HepG2 (cell line): Measurements from ENCODE around the gene SATB2.

Experiments
- EZH2 ChIP-seq: conservative IDR thresholded peaks from 2 replicates; pipeline ENCODE4 v1.6.1; 2012; ENCODE audit warnings: mild to moderate bottlenecking, low read depth, low read length, moderate library complexity
- GTF2F1 ChIP-seq: fragments of 150-350 bp; IDR thresholded peaks from 2 replicates; pipeline ENCODE4 v1.6.1; 2014; ENCODE audit warnings: low read length
- HCFC1 ChIP-seq: fragments of 150-350 bp; IDR thresholded peaks from 2 replicates; pipeline ENCODE4 v1.6.1; 2014; ENCODE audit warnings: low read depth, low read length
- HDAC6 ChIP-seq: fragments of 200-600 bp; sonication (generic); IDR thresholded peaks from 2 replicates; pipeline ENCODE4 v1.7.0; 2017; ENCODE audit warnings: mild to moderate bottlenecking, antibody characterized with exemption, low read length, low read depth
- SRF ChIP-seq: IDR thresholded peaks from 2 replicates; pipeline ENCODE4 v1.6.1; 2011; ENCODE audit warnings: mild to moderate bottlenecking, low read depth, low read length, moderate library complexity
- USF2 ChIP-seq, 2 experiments: sonication (generic) in 1 of 2; formaldehyde crosslinking in 1 of 2; IDR thresholded peaks; 2 replicates each; pipeline versions ENCODE4 v1.5.1 to v1.6.1; 2011 to 2020; ENCODE audit warnings: borderline replicate concordance in 1 of 2, low read depth in 1 of 2, low read length in 1 of 2, mild to moderate bottlenecking in 1 of 2, missing genetic modification reagents in 1 of 2, moderate library complexity in 1 of 2
- ZNF282 ChIP-seq: fragments of 450-650 bp; IDR thresholded peaks from 2 replicates; pipeline ENCODE4 v1.6.1; 2018; ENCODE audit not compliant: partially characterized antibody
- ZNF496 ChIP-seq: sonication (generic); formaldehyde crosslinking; IDR thresholded peaks from 2 replicates; pipeline ENCODE4 v1.8.1; 2023; ENCODE audit warnings: mild to moderate bottlenecking, moderate library complexity, missing genetic modification reagents; ENCODE audit not compliant: insufficient replicate concordance

- TF ChIP-seq HDAC6, result no peak
- no peak for TF ChIP-seq HCFC1
- TF ChIP-seq GTF2F1, result no peak
- TF ChIP-seq SRF, result no peak
- no peak for TF ChIP-seq EZH2
- TF ChIP-seq USF2 (IDR thresholded peaks at IDR 0.05; ENCODE audit: low read depth, low read length), result no peak
- no peak for TF ChIP-seq USF2 (CRISPR knock-in tag; IDR thresholded peaks at IDR 0.05; ENCODE audit: borderline replicate concordance)
- TF ChIP-seq ZNF282, result no peak
- no peak for TF ChIP-seq ZNF496 (CRISPR knock-in tag)
Measured at GRCh38 chr2:199335502-199335901, 122.2 kb downstream of the SATB2 start.
